H9 (cell line): ENCODE data around the gene DENND1A. TPM values are rescaled to one million over a fixed set of nuclear protein-coding genes. Genes with fewer than 3 reads are reported as not detected.

ENCODE experiments used
- DNase-seq: peaks from one replicate; pipeline ENCODE4 v3.0.0-alpha.2; 2017
- H2AFZ ChIP-seq: one replicate; pipeline ENCODE4 v1.6.1; 2013; ENCODE audit warnings: mild to moderate bottlenecking, low read length, control low read depth, moderate library complexity
- H2AK5ac ChIP-seq: 2 replicates; pipeline ENCODE4 v1.6.1; 2013; ENCODE audit warnings: low read length, control low read depth, mixed read lengths; ENCODE audit not compliant: insufficient read length
- H2BK120ac ChIP-seq: one replicate; pipeline ENCODE4 v1.6.1; 2013; ENCODE audit warnings: low read depth, mild to moderate bottlenecking, low read length, control low read depth, inconsistent platforms; ENCODE audit not compliant: poor library complexity, severe bottlenecking
- H2BK12ac ChIP-seq: 2 replicates; pipeline ENCODE4 v1.6.1; 2013; ENCODE audit warnings: low read length, control low read depth, mixed read lengths, low read depth; ENCODE audit not compliant: insufficient read length
- H2BK15ac ChIP-seq: 2 replicates; pipeline ENCODE4 v1.6.1; 2013; ENCODE audit warnings: low read depth, low read length, control low read depth
- H2BK20ac ChIP-seq: one replicate; pipeline ENCODE4 v1.6.1; 2013; ENCODE audit warnings: low read depth, mild to moderate bottlenecking, low read length, control low read depth, inconsistent platforms; ENCODE audit not compliant: poor library complexity, severe bottlenecking
- H2BK5ac ChIP-seq: 2 replicates; pipeline ENCODE4 v1.6.1; 2013; ENCODE audit warnings: low read length, control low read depth, mixed read lengths; ENCODE audit not compliant: insufficient read length
- H3K14ac ChIP-seq: 2 replicates; pipeline ENCODE4 v1.6.1; 2013; ENCODE audit warnings: low read length, control low read depth; ENCODE audit not compliant: insufficient read depth
- H3K18ac ChIP-seq: 2 replicates; pipeline ENCODE4 v1.6.1; 2013; ENCODE audit warnings: low read depth, mild to moderate bottlenecking, mixed read lengths, low read length, control low read depth; ENCODE audit not compliant: insufficient read length
- H3K23ac ChIP-seq: 2 replicates; pipeline ENCODE4 v1.6.1; 2013; ENCODE audit warnings: low read length, control low read depth, mixed read lengths, low read depth; ENCODE audit not compliant: insufficient read length
- H3K23me2 ChIP-seq: 2 replicates; pipeline ENCODE4 v1.6.1; 2013; ENCODE audit warnings: low read depth, mild to moderate bottlenecking, mixed read lengths, low read length, control low read depth; ENCODE audit not compliant: insufficient read length, poor library complexity, severe bottlenecking
- H3K27ac ChIP-seq: 2 replicates; pipeline ENCODE4 v1.5.1; 2013; ENCODE audit warnings: low read length, control low read depth, mixed read lengths, low read depth; ENCODE audit not compliant: insufficient read length
- H3K27me3 ChIP-seq: 2 replicates; pipeline ENCODE4 v1.6.1; 2013; ENCODE audit warnings: low read length, control low read depth, inconsistent platforms; ENCODE audit not compliant: insufficient read depth
- H3K4ac ChIP-seq: 2 replicates; pipeline ENCODE4 v1.6.1; 2013; ENCODE audit warnings: low read depth, mild to moderate bottlenecking, control low read depth, inconsistent platforms, low read length, moderate library complexity
- H3K4me1 ChIP-seq: 2 replicates; pipeline ENCODE4 v1.6.1; 2013; ENCODE audit warnings: low read length, control low read depth, inconsistent platforms; ENCODE audit not compliant: insufficient read depth
- H3K4me2 ChIP-seq: 2 replicates; pipeline ENCODE4 v1.6.1; 2013; ENCODE audit warnings: low read length, control low read depth, mixed read lengths; ENCODE audit not compliant: insufficient read length, insufficient read depth
- H3K56ac ChIP-seq: 2 replicates; pipeline ENCODE4 v1.6.1; 2013; ENCODE audit warnings: low read depth, mild to moderate bottlenecking, mixed read lengths, low read length, control low read depth; ENCODE audit not compliant: insufficient read length
- H3K79me1 ChIP-seq: 2 replicates; pipeline ENCODE4 v1.6.1; 2013; ENCODE audit warnings: low read depth, mild to moderate bottlenecking, moderate library complexity, low read length, control low read depth, inconsistent platforms; ENCODE audit not compliant: insufficient read depth, poor library complexity, severe bottlenecking
- H3K79me2 ChIP-seq: 2 replicates; pipeline ENCODE4 v1.6.1; 2013; ENCODE audit warnings: low read length, control low read depth, inconsistent platforms; ENCODE audit not compliant: insufficient read depth
- H3K9ac ChIP-seq: 2 replicates; pipeline ENCODE4 v1.6.1; 2013; ENCODE audit warnings: low read length, control low read depth, mixed read lengths; ENCODE audit not compliant: insufficient read length; ENCODE audit errors: extremely low read depth
- H3K9me3 ChIP-seq: one replicate; pipeline ENCODE4 v1.6.1; 2013; ENCODE audit warnings: low read depth, low read length, inconsistent platforms; ENCODE audit not compliant: control insufficient read depth
- H3T11ph ChIP-seq: one replicate; pipeline ENCODE4 v1.6.1; 2013; ENCODE audit warnings: mild to moderate bottlenecking, low read length, control low read depth, inconsistent platforms
- H4K20me1 ChIP-seq: one replicate; pipeline ENCODE4 v1.6.1; 2013; ENCODE audit not compliant: control insufficient read depth, insufficient read length, insufficient read depth
- H4K5ac ChIP-seq: 2 replicates; pipeline ENCODE4 v1.6.1; 2013; ENCODE audit warnings: low read depth, mild to moderate bottlenecking, mixed read lengths, low read length, control low read depth; ENCODE audit not compliant: insufficient read length
- H4K8ac ChIP-seq: replicated peaks from 2 replicates; pipeline ENCODE4 v1.6.1; 2013; ENCODE audit warnings: low read length, control low read depth, mixed read lengths, low read depth; ENCODE audit not compliant: insufficient read length
- H4K91ac ChIP-seq: 2 replicates; pipeline ENCODE4 v1.6.1; 2013; ENCODE audit warnings: low read depth, mild to moderate bottlenecking, moderate library complexity, mixed read lengths, low read length, control low read depth; ENCODE audit not compliant: insufficient read length
- H3K27ac Mint-ChIP-seq, 3 experiments: 2 replicates in 2 of 3; 3 replicates in 1 of 3; pipeline ENCODE4 v1.8.0; 2020 to 2021; ENCODE audit warnings: mixed read lengths in 3 of 3, mild to moderate bottlenecking in 1 of 3, moderate library complexity in 1 of 3
- H3K27me3 Mint-ChIP-seq: 2 replicates; pipeline ENCODE4 v1.8.0; 2021; ENCODE audit warnings: low read depth, mild to moderate bottlenecking, moderate library complexity, mixed read lengths
- H3K36me3 Mint-ChIP-seq, 3 experiments: 2 replicates in 2 of 3; 3 replicates in 1 of 3; pipeline ENCODE4 v1.8.0; 2020 to 2021; ENCODE audit warnings: low read depth in 3 of 3, mixed read lengths in 3 of 3; ENCODE audit not compliant: insufficient read depth in 1 of 3
- H3K4me1 Mint-ChIP-seq, 2 experiments: 2 replicates each; pipeline ENCODE4 v1.8.0; 2020; ENCODE audit warnings: mixed read lengths in 2 of 2
- H3K4me3 Mint-ChIP-seq, 2 experiments: 2 replicates in 1 of 2; 3 replicates in 1 of 2; pipeline ENCODE4 v1.8.0; 2020 to 2021; ENCODE audit warnings: mild to moderate bottlenecking in 2 of 2, mixed read lengths in 2 of 2, moderate library complexity in 1 of 2
- H3K9me3 Mint-ChIP-seq, 2 experiments: 2 replicates in 1 of 2; 3 replicates in 1 of 2; pipeline ENCODE4 v1.8.0; 2020; ENCODE audit warnings: mild to moderate bottlenecking in 2 of 2, mixed read lengths in 2 of 2, moderate library complexity in 1 of 2
- CTCF ChIP-seq: fragments of 200-600 bp; sonication (generic); conservative IDR thresholded peaks from 3 replicates; pipeline ENCODE4 v1.8.0; 2021; ENCODE audit warnings: antibody characterized with exemption, mild to moderate bottlenecking
- WGBS: extraction: QIAGEN DNeasy Blood & Tissue Kit; methylation state at CpG from one replicate; pipeline ENCODE4 v1.1.7; 2013; ENCODE audit warnings: missing lambda C conversion rate, low lambda C conversion rate, mixed read lengths; ENCODE audit not compliant: insufficient read length; ENCODE audit errors: extremely low coverage; 5-methylcytosine and 5-hydroxymethylcytosine counted together
- total RNA-seq: library from RNA; stranded (reverse); gene quantifications from 2 replicates; pipeline ENCODE4 v1.2.1, GENCODE V29; 2021

DENND1A gene
- total RNA-seq, 1 experiment from 2014 or later = 20.4 TPM

DNA sequence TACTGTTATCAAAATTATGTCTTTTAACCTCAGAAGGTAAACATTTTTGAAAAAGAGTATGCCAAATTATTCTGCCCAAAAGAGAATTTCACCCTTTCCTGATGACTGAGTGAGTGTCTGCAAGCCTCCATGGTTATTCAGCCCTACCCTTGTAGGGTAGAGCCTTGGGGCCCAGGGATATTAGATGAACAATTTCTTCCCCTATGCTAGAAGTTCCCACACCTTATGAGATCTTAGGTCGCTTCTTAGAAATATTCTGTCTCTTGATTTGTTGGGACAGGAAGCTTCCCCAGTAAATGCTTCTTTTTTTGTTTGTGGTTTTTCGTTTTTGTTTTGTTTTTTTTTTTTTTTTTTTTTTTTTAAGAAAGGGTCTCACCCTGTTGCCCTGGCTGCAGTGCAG lies 570.8 kb downstream of the DENND1A start:
- TF ChIP-seq CTCF = no peak
- Histone ChIP-seq H3K79me1 (no peaks in the 10 kb centered on the region), H4K8ac (no peak overlapping the region), H3K9me3 (no peaks in the 10 kb centered on the region), H2AFZ (no peak overlapping the region), H2BK20ac (no peak overlapping the region), H2BK5ac (no peak overlapping the region), H2BK12ac (no peak overlapping the region), H3K9ac (no peak overlapping the region), H3K79me2 (no peaks in the 10 kb centered on the region), H3K14ac (no peak overlapping the region), H3K18ac (no peak overlapping the region), H2AK5ac (no peak overlapping the region), H3K4ac (no peak overlapping the region), H4K20me1 (no peaks in the 10 kb centered on the region), H2BK15ac (no peak overlapping the region), H3K27ac (no peak overlapping the region), H3T11ph (no peak overlapping the region), H3K4me2 (no peak overlapping the region), H3K56ac (no peak overlapping the region), H4K91ac (no peak overlapping the region), H4K5ac (no peak overlapping the region), H2BK120ac (no peak overlapping the region), H3K23me2 (peaks cover 8% of the 10 kb centered on the region), H3K23ac (no peak overlapping the region), H3K4me1 (peaks cover 16% of the 10 kb centered on the region; the same call in 1 of the 2 replicates), H3K27me3 (no peaks in the 10 kb centered on the region; the same call in 1 of the 2 replicates)
- peaks cover 10% of the 10 kb centered on the region for H3K27me3 Mint-ChIP-seq
- H3K4me1 Mint-ChIP-seq = peaks cover 60 to 78% of the 10 kb centered on the region in 2 experiments
- H3K36me3 Mint-ChIP-seq = no peaks in the 10 kb centered on the region
- H3K9me3 Mint-ChIP-seq = no peaks in the 10 kb centered on the region; a peak in 2 of 5 replicates
- H3K27ac Mint-ChIP-seq = peak overlapping the region in 2 of 3 experiments; percentile 44 to 84; a peak in 4 of 7 replicates
- DNase-seq = no peak
- peak overlapping the region in 1 of 2 experiments; percentile 63; a peak in 1 of 5 replicates for H3K4me3 Mint-ChIP-seq
- no CpG with 5 or more reads among the region's 2 CpGs for WGBS
